ENCODE results near the gene LRRC25.

The LRRC25 gene

GRCh38 chr19:18397242-18398202 lies at the start of gene LRRC25:
Gene LRRC25 (minus strand): TSS chr19:18397622. CDS start chr19:18396963, 659 bp downstream.
- H3K4me3 ChIP-seq (ENCODE audit: low read depth, low read length) = no peak within 1 kb of the TSS
- TF ChIP-seq, protein P1, sequence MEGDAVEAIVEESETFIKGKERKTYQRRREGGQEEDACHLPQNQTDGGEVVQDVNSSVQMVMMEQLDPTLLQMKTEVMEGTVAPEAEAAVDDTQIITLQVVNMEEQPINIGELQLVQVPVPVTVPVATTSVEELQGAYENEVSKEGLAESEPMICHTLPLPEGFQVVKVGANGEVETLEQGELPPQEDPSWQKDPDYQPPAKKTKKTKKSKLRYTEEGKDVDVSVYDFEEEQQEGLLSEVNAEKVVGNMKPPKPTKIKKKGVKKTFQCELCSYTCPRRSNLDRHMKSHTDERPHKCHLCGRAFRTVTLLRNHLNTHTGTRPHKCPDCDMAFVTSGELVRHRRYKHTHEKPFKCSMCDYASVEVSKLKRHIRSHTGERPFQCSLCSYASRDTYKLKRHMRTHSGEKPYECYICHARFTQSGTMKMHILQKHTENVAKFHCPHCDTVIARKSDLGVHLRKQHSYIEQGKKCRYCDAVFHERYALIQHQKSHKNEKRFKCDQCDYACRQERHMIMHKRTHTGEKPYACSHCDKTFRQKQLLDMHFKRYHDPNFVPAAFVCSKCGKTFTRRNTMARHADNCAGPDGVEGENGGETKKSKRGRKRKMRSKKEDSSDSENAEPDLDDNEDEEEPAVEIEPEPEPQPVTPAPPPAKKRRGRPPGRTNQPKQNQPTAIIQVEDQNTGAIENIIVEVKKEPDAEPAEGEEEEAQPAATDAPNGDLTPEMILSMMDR (IDR thresholded peaks at IDR 0.05; ENCODE audit: low read depth, low read length) = no peak

GRCh38 chr19:18446811-18447359 lies 49.5 kb upstream of the LRRC25 start:
- no peak overlapping the region for H3K4me3 ChIP-seq (ENCODE audit: low read depth, low read length)
- TF ChIP-seq, protein P1 (IDR thresholded peaks at IDR 0.05; ENCODE audit: low read depth, low read length) = no peak

GRCh38 chr19:18446145-18446810 lies 48.9 kb upstream of the LRRC25 start:
- no peak overlapping the region for H3K4me3 ChIP-seq (ENCODE audit: low read depth, low read length)
- TF ChIP-seq, protein P1 (IDR thresholded peaks at IDR 0.05; ENCODE audit: low read depth, low read length) = no peak

DNA sequence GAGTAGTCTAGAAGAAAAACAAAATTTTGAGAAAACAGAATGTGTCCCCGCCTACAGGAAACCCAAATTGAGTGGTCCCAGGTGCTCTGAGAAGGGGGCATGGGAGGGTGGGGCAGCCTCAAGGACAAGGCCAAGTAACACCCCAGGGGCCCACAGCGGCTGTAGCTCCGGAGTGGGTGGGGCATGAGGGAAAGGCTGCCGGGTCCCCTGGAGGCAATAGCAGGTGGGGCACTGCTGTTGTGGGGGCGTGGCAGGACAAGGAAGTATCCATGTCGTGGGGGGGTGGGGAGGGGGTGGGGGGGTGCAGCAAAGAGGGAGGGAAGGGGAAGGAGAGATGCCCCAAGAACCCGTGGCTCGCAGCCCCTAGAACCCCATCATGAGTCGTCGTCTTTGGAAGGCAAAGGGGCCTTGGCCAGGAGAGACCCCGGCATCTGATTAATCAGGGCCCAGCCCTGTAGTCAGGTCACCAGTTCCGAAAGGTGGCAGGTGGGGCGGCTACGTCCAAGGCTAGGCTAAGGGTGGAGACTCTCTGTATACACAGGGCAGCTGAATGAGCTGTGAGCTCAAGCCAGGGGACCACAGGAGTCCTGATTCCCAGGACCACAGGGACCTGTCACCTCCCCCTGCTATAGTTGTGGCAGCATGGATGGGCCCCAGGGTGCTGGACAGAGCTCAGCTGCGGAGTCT lies 48.0 kb upstream of the LRRC25 start:
- no peak overlapping the region for H3K4me3 ChIP-seq (ENCODE audit: low read depth, low read length)
- TF ChIP-seq, protein P1 (IDR thresholded peaks at IDR 0.05; ENCODE audit: low read depth, low read length) = no peak

- TF ChIP-seq, protein P1 (IDR thresholded peaks at IDR 0.05; ENCODE audit: low read depth, low read length) = no peak
- no peak overlapping the region for H3K4me3 ChIP-seq (ENCODE audit: low read depth, low read length)
Observed at GRCh38 chr19:18444513-18444912, 47.1 kb upstream of the LRRC25 start.

DNA sequence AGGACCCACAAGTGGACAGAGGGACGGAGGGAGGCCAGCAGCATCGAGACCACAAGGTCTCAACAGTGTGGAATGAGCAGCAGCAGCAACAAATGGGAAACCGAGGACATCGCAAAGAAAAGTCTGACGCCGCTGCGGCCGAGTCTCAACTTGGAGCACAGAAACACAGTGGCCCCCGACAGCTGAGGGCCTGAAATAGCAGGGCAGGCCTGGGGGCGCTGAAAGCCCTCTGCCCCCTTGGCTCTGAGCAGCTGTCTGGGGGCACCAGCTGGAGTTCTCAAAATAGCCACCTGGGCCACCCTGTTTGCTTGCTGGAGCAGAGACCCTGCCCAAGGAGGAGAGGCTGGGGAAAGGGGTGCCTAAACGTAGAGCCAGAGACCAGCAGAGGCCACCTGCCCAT lies 46.4 kb upstream of the LRRC25 start:
- H3K4me3 ChIP-seq (ENCODE audit: low read depth, low read length) = no peak overlapping the region
- TF ChIP-seq, protein P1 (IDR thresholded peaks at IDR 0.05; ENCODE audit: low read depth, low read length) = no peak

All from WI38 (cell line).